Nephron (organoid): ENCODE measurements around the gene ZNF276.
"Not testable (repeated sequence)": the region's sequence is repeated elsewhere in the genome, so short reads cannot be mapped to it uniquely, and the experiment has no call there.

Experiments
- H3K27ac Mint-ChIP-seq, 3 experiments: 2 replicates each; pipeline ENCODE4 v1.8.0; 2020; ENCODE audit warnings: mixed read lengths in 3 of 3, mild to moderate bottlenecking in 2 of 3, moderate library complexity in 1 of 3
- H3K27me3 Mint-ChIP-seq: 2 replicates; pipeline ENCODE4 v1.8.0; 2021; ENCODE audit warnings: low read depth, mild to moderate bottlenecking, moderate library complexity, mixed read lengths
- H3K36me3 Mint-ChIP-seq: 2 replicates; pipeline ENCODE4 v1.8.0; 2020; ENCODE audit warnings: low read depth, mixed read lengths
- H3K4me1 Mint-ChIP-seq: 2 replicates; pipeline ENCODE4 v1.8.0; 2020; ENCODE audit warnings: mixed read lengths
- H3K4me3 Mint-ChIP-seq, 3 experiments: 2 replicates each; pipeline ENCODE4 v1.8.0; 2020; ENCODE audit warnings: mild to moderate bottlenecking in 3 of 3, mixed read lengths in 3 of 3, moderate library complexity in 2 of 3
- H3K9me3 Mint-ChIP-seq: 2 replicates; pipeline ENCODE4 v1.8.0; 2020; ENCODE audit warnings: mixed read lengths
- CTCF ChIP-seq, 3 experiments: fragments of 200-600 bp; sonication (generic); IDR thresholded peaks; one replicate each; pipeline ENCODE4 v1.5.0; 2021; ENCODE audit warnings: antibody characterized with exemption in 3 of 3; ENCODE audit not compliant: unreplicated experiment in 3 of 3

Gene ZNF276

DNA sequence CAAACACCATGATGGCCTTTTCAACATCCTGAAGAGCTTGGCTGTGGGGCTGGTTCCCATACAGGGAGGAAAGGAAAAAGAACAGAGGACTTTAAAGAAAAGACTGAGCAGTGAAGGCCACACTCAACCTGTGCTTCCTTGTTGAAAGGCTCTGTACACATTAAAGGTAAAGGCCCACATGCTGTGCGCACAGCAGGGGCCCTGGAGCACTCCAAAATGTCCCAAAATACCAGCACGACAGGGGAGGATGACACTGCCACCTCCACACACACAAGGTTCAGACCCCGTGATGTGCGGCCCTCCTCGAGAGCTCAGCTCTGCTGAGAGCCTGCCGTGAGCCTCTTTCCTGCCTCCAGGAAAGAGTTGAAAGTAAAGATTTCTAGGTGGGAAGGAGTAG, 58.6 kb downstream of the ZNF276 start:
- TF ChIP-seq CTCF (IDR thresholded peaks at IDR 0.05; ENCODE audit: unreplicated experiment in 3 of 3), result no peak
- no peaks in the 10 kb centered on the region for H3K27me3 Mint-ChIP-seq
- H3K4me3 Mint-ChIP-seq, result no peak overlapping the region
- H3K27ac Mint-ChIP-seq, result no peak overlapping the region
- no peaks in the 10 kb centered on the region for H3K4me1 Mint-ChIP-seq
- H3K9me3 Mint-ChIP-seq, result no peaks in the 10 kb centered on the region
- peaks cover 44% of the 10 kb centered on the region for H3K36me3 Mint-ChIP-seq

DNA sequence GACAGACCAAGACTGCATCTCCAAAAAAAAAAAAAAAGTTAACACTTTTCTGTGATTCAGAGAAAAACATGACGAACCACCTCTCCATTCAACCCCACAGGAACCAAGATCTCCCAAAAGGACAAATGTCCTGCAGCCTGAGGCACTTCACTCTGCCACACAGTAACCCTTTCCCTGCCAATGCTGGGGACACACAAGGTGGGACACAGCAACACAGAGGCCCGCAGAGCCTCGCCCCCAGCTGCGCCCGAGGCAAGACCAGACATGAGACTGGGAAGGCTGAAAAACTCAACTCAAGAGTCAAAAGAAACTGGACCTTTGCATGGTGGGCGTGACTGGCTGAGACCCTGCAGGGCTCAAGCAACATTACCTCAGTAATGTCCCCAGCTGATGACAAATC, 61.2 kb downstream of the ZNF276 start:
- H3K9me3 Mint-ChIP-seq, result no peaks in the 10 kb centered on the region
- H3K36me3 Mint-ChIP-seq, result peaks cover 48% of the 10 kb centered on the region
- H3K4me3 Mint-ChIP-seq, result no peak overlapping the region
- H3K27me3 Mint-ChIP-seq, result no peaks in the 10 kb centered on the region
- TF ChIP-seq CTCF (IDR thresholded peaks at IDR 0.05; ENCODE audit: unreplicated experiment in 3 of 3), result no peak
- no peak overlapping the region for H3K27ac Mint-ChIP-seq
- H3K4me1 Mint-ChIP-seq, result no peaks in the 10 kb centered on the region

DNA sequence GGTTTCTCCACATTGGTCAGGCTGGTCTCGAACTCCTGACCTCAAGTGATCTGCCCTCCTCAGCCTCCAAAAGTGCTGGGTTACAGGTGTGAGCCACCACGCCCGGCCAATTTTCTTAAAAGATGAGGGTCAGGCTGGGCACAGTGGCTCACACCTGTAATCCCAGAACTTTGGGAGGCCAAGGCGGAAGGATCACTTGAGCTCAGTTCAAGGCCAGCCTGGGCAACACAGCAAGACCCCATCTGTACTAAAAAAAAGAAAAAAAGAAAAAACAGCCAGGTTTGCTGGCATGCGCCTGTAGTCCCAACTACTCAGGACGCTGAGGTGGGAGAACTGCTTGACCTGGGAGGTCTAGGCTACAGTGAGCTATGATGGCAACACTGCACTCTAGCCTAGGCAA, 62.6 kb downstream of the ZNF276 start:
- H3K27me3 Mint-ChIP-seq, H3K4me1 Mint-ChIP-seq, H3K9me3 Mint-ChIP-seq, H3K4me3 Mint-ChIP-seq, H3K27ac Mint-ChIP-seq: not testable (repeated sequence)
- peaks cover 44% of the 10 kb centered on the region for H3K36me3 Mint-ChIP-seq

GRCh38 chr16:89784406-89784805, 63.1 kb downstream of the ZNF276 start:
- H3K4me3 Mint-ChIP-seq, result no peak overlapping the region
- TF ChIP-seq CTCF (IDR thresholded peaks at IDR 0.05; ENCODE audit: unreplicated experiment in 3 of 3), result no peak
- H3K36me3 Mint-ChIP-seq, result peaks cover 41% of the 10 kb centered on the region
- no peaks in the 10 kb centered on the region for H3K27me3 Mint-ChIP-seq
- no peaks in the 10 kb centered on the region for H3K4me1 Mint-ChIP-seq
- no peak overlapping the region for H3K27ac Mint-ChIP-seq
- no peaks in the 10 kb centered on the region for H3K9me3 Mint-ChIP-seq

- TF ChIP-seq CTCF (IDR thresholded peaks at IDR 0.05; ENCODE audit: unreplicated experiment in 3 of 3), result no peak
- Mint-ChIP-seq H3K27ac (no peak overlapping the region), H3K4me1 (no peaks in the 10 kb centered on the region), H3K4me3 (no peak overlapping the region), H3K36me3 (peaks cover 38% of the 10 kb centered on the region), H3K9me3 (no peaks in the 10 kb centered on the region), H3K27me3 (no peaks in the 10 kb centered on the region)
Measured at GRCh38 chr16:89785523-89786155, 64.3 kb downstream of the ZNF276 start.

GRCh38 chr16:89786474-89787364, 65.4 kb downstream of the ZNF276 start:
- Mint-ChIP-seq H3K9me3 (no peaks in the 10 kb centered on the region), H3K27me3 (no peaks in the 10 kb centered on the region), H3K27ac (no peak overlapping the region), H3K4me3 (no peak overlapping the region), H3K4me1 (no peaks in the 10 kb centered on the region), H3K36me3 (peaks cover 40% of the 10 kb centered on the region)
- TF ChIP-seq CTCF (IDR thresholded peaks at IDR 0.05; ENCODE audit: unreplicated experiment in 3 of 3), result no peak
